ENCODE measurements around the gene ATP1B2.

ATP1B2 gene

GRCh38 chr17:7626956-7627249 is 23.8 kb upstream of the ATP1B2 start:
- TF ChIP-seq CTCF (IDR thresholded peaks at IDR 0.05; ENCODE audit: low read depth, low read length, poor library complexity, severe bottlenecking): no peak
- TF ChIP-seq EZH2phosphoT487 (IDR thresholded peaks at IDR 0.05; ENCODE audit: borderline replicate concordance, low read length): no peak
- Histone ChIP-seq H3K9me3 (ENCODE audit: control insufficient read depth, insufficient read depth, low read length) (no peaks in the 10 kb centered on the region), H3F3A (ENCODE audit: control insufficient read depth, insufficient read depth) (no peaks in the 10 kb centered on the region), H3K4me1 (ENCODE audit: control insufficient read depth, low read length) (no peaks in the 10 kb centered on the region; the same call in 1 of the 2 replicates), H3K9me2 (replicated peaks; ENCODE audit: control insufficient read depth, low read length) (no peaks in the 10 kb centered on the region), H3K36me3 (ENCODE audit: control insufficient read depth, low read length) (no peaks in the 10 kb centered on the region), H3K4me3 (ENCODE audit: low read length) (peak overlapping the region; percentile 95), H3K4me2 (ENCODE audit: low read length) (peak overlapping the region; percentile 91), H3K79me2 (ENCODE audit: control insufficient read depth, low read length) (no peaks in the 10 kb centered on the region), H4K20me1 (ENCODE audit: control insufficient read depth, insufficient read depth, low read depth, low read length) (no peaks in the 10 kb centered on the region), H3K27ac (ENCODE audit: low read depth, low read length) (no peak overlapping the region), H3K27me3 (ENCODE audit: control insufficient read depth, low read length) (no peaks in the 10 kb centered on the region)

- no peak for TF ChIP-seq EZH2phosphoT487 (IDR thresholded peaks at IDR 0.05; ENCODE audit: borderline replicate concordance, low read length)
- no peak within 1 kb of the TSS for H3K27ac ChIP-seq (ENCODE audit: low read depth, low read length)
- H4K20me1 ChIP-seq (ENCODE audit: control insufficient read depth, insufficient read depth, low read depth, low read length): no peaks in the 10 kb centered on the region
Observed at GRCh38 chr17:7627250-7628121, 23.2 kb upstream of the ATP1B2 start, which contains the start of gene SAT2. TSS of gene SAT2 (minus strand) at chr17:7627821. CDS start at chr17:7627635, 186 bp downstream.

GRCh38 chr17:7629939-7630571 is 20.7 kb upstream of the ATP1B2 start, which contains the start of gene SHBG:
TSS of gene SHBG (plus strand) at chr17:7630135. CDS start at chr17:7630173, 38 bp downstream.
- no peaks in the 10 kb centered on the region for H3K36me3 ChIP-seq (ENCODE audit: control insufficient read depth, low read length)
- no peak within 1 kb of the TSS for H3K4me2 ChIP-seq (ENCODE audit: low read length)
- H3K4me1 ChIP-seq (ENCODE audit: control insufficient read depth, low read length): no peaks in the 10 kb centered on the region; the same call in 1 of the 2 replicates
- H3K9me3 ChIP-seq (ENCODE audit: control insufficient read depth, insufficient read depth, low read length): no peaks in the 10 kb centered on the region
- no peaks in the 10 kb centered on the region for H3K79me2 ChIP-seq (ENCODE audit: control insufficient read depth, low read length)
- H3F3A ChIP-seq (ENCODE audit: control insufficient read depth, insufficient read depth): no peaks in the 10 kb centered on the region
- H4K20me1 ChIP-seq (ENCODE audit: control insufficient read depth, insufficient read depth, low read depth, low read length): no peaks in the 10 kb centered on the region
- H3K9me2 ChIP-seq (replicated peaks; ENCODE audit: control insufficient read depth, low read length): no peaks in the 10 kb centered on the region
- no peak within 1 kb of the TSS for H3K27ac ChIP-seq (ENCODE audit: low read depth, low read length)
- no peaks in the 10 kb centered on the region; the same call in 1 of the 2 replicates for H3K27me3 ChIP-seq (ENCODE audit: control insufficient read depth, low read length)
- no peak for TF ChIP-seq CTCF (IDR thresholded peaks at IDR 0.05; ENCODE audit: low read depth, low read length, poor library complexity, severe bottlenecking)
- no peak for TF ChIP-seq EZH2phosphoT487 (IDR thresholded peaks at IDR 0.05; ENCODE audit: borderline replicate concordance, low read length)
- H3K4me3 ChIP-seq (ENCODE audit: low read length): no peak within 1 kb of the TSS

More at GRCh38 chr17:7627250-7628121, 23.2 kb upstream of the ATP1B2 start, which contains the start of gene SAT2:
- Histone ChIP-seq H3K4me1 (ENCODE audit: control insufficient read depth, low read length) (no peaks in the 10 kb centered on the region; the same call in 1 of the 2 replicates), H3F3A (ENCODE audit: control insufficient read depth, insufficient read depth) (no peaks in the 10 kb centered on the region), H3K79me2 (ENCODE audit: control insufficient read depth, low read length) (no peaks in the 10 kb centered on the region), H3K4me2 (ENCODE audit: low read length) (peak within 1 kb of the TSS; percentile 91), H3K27me3 (ENCODE audit: control insufficient read depth, low read length) (no peaks in the 10 kb centered on the region), H3K4me3 (ENCODE audit: low read length) (peak within 1 kb of the TSS; percentile 95), H3K9me2 (replicated peaks; ENCODE audit: control insufficient read depth, low read length) (no peaks in the 10 kb centered on the region), H3K36me3 (ENCODE audit: control insufficient read depth, low read length) (no peaks in the 10 kb centered on the region), H3K9me3 (ENCODE audit: control insufficient read depth, insufficient read depth, low read length) (no peaks in the 10 kb centered on the region)
